GM19238 (cell line): ENCODE results near the gene SCYL2.
"Not testable (repeated sequence)": the region's sequence is repeated elsewhere in the genome, so short reads cannot be mapped to it uniquely, and the experiment has no call there.

Experiments used
- DNase-seq: peaks from one replicate; pipeline ENCODE4 v3.0.0; 2011; ENCODE audit warnings: low spot score; ENCODE audit not compliant: insufficient read length

The SCYL2 gene

GRCh38 chr12:100263131-100263530, 3.8 kb upstream of the SCYL2 start:
- DNase-seq = no peak

DNA sequence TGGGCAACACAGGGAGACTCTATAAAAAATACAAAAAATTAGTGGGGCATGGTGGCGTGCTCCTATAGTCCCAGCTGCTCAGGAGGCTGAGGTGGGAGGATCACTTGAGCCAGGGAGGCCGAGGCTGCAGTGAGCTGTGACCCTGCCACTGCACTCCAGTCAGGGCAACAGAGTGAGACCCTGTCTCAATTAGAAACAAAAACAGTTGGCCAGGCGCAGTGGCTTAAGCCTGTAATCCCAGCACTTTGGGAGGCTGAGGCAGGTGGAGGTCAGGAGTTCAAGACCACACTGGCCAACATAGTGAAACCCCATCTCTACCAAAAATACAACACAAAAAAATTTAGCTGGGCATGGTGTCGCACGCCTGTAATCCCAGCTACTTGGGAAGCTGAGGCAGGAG, 1.9 kb upstream of the SCYL2 start:
- DNase-seq = not testable (repeated sequence)

GRCh38 chr12:100265732-100266584, 1.0 kb upstream of the SCYL2 start:
- no peak for DNase-seq

- DNase-seq = peak; percentile 83
Observed at GRCh38 chr12:100266585-100266834, 467 bp upstream of the SCYL2 start.

DNA sequence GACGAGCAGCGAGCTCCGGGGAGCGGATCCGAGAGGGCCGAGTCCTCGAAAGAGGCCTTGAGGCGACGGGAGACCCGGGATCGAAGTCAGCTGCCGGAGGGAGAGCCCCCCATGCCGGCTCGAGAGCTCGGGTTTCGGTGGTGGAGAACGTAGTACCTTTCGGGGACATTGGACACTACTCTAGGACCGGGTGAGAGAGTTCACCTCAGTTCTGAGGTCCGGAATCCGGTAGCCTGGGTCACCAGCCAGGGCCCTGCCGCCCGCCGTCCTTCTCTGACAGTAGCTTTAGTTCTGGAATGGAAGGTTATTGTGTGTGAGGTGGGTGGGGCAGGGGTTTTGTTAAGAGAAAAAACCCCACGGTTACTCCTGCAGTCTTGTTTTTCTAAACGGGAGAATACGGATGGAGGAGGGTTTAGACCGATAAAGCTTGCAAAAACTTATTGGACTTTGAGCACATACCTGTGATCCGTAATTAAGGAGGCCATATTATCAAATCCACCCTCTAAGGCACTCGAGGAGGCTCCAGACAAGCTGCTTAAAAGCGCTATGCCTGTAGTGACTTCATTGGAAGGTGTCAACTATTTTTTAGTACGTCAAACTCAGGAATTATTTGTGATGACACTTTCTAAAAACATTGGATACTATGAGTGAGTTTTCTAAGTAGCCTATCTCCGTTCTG, 765 bp downstream of the SCYL2 start:
- peak; percentile 2 for DNase-seq

- no peak for DNase-seq
Observed at GRCh38 chr12:100268835-100269564, 2.0 kb downstream of the SCYL2 start.

GRCh38 chr12:100273782-100274181, 6.8 kb downstream of the SCYL2 start:
- DNase-seq = no peak

- no peak for DNase-seq
Observed at GRCh38 chr12:100274291-100274690, 7.3 kb downstream of the SCYL2 start.

DNA sequence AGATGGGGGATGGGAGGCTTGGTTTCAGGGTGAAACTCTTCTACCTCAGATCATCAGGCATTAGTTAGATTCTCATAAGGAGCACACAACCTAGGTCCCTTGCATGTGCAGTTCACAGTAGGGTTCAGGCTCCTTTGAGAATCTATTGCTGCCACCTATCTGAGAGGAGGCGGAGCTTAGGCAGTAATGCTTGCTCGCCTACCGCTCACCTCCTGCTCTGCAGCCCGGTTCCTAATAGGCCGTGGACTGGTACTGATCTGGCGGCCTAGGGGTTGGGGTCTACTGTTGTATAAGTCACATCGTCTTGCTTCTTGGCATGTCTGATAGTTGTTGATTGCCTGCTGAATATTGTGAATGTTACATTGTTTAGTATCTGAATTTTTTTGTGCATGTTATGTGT, 12.2 kb downstream of the SCYL2 start:
- DNase-seq = no peak

- DNase-seq = no peak
Observed at GRCh38 chr12:100279607-100280244, 12.7 kb downstream of the SCYL2 start.

- DNase-seq = not testable (repeated sequence)
Observed at GRCh38 chr12:100284556-100284955, 17.6 kb downstream of the SCYL2 start.

DNA sequence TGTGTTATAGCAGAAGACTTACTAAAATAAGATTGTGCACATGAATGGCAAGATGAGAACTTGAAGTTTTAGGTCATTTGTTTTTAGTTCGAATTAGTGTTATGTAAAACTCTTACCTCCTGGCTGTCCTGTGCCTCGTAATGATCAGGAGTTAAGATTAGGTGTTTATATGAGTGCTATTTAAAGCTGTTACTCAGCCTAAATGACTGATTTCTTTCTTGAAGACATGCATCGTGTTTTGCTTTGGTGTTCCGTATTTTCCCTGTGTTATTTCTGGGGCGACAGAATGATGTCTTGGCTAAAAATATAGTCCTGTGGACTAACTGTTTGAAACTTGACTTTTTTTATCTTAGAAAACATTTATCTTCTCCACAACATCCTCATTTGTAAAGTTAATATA, 22.1 kb downstream of the SCYL2 start:
- DNase-seq = no peak

- no peak for DNase-seq
Observed at GRCh38 chr12:100290016-100290415, 23.0 kb downstream of the SCYL2 start.

DNA sequence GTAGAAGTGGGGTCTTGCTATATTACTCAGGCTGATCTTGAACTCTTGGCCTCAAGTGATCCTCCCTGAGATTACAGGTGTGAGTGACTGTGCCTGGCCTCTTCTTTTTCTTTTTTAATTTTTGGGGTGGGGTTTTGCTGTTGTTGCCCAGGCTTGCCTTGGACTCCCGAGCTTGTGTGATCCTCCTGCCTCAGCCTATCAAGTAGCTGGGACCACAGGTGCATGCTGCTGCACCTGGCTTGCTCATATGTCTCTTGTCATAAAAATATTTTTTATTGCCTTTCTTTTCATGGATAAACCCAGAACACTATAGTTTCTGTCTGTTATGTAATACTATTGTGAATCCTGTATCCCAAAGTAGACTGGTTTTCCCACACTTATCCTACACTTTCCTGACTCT, 26.0 kb downstream of the SCYL2 start:
- DNase-seq = no peak

DNA sequence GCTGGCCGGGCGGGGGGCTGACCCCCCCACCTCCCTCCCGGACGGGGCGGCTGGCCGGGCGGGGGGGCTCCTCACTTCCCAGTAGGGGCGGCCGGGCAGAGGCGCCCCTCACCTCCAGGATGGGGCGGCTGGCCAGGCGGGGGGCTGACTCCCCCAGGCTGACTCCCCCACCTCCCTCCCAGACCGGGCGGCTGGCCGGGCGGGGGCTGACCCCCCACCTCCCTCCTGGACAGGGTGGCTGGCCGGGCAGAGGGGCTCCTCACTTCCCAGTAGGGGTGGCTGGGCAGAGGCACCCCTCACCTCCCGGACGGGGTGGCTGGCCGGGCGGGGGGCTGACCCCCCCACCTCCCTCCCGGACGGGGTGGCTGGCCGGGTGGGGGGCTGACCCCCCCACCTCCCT, 27.4 kb downstream of the SCYL2 start:
- DNase-seq = not testable (repeated sequence)

GRCh38 chr12:100295764-100296555, 29.0 kb downstream of the SCYL2 start:
- no peak for DNase-seq

DNA sequence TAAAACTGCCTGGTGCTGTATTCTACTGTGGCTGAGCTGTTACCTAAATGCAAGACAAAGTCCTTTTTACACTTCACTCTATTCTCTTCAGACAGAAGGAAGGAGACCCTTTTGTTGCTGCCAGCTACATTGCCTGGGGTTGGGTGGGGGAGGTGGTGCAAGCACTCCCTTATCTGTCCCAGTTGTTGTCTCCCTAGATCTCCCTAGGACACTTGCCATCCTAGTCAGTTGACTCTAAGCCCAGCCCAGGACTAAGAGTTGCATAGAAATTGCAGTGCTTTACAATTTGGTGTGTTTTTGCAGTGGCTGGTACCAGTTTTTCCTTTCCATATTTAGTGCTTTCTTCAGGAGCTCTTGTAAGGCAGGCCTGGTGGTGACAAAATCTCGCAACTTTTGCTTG, 35.1 kb downstream of the SCYL2 start:
- DNase-seq = no peak

DNA sequence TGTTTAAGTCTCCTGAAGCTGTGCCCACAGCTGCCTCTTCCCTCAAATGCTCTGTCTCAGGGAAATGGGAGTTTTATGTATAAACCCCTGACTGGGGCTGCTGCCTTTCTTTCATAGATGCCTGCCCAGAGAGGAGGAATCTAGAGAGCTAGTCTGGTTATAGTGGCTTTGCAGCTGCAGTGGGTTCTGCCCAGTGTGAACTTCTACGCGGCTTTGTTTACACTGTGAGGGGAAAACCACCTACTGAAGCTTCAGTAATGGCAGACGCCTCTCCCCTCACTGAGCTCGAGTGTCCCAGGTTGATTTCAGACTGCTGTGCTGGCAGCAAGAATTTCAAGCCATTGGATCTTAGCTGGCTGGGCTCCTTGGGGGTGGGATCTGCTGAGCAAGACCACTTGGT, 36.9 kb downstream of the SCYL2 start:
- no peak for DNase-seq

DNA sequence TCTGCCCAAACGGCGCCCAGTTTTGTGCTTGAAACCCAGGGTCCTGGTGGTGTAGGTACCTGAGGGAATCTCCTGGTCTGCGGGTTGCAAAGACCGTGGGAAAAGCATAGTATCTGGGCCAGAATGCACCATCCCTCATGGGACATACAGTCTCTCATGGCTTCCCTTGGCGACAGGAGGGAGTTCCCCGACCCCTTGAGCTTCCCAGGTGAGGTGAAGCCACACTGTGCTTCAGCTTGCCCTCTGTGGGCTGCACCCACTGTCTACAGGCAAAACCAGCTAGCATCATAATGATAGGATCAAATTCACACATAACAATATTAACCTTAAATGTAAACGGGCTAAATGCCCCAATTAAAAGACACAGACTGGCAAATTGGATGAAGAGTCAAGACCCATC, 37.4 kb downstream of the SCYL2 start:
- DNase-seq = not testable (repeated sequence)

- DNase-seq = not testable (repeated sequence)
Observed at GRCh38 chr12:100308138-100308537, 41.2 kb downstream of the SCYL2 start.

DNA sequence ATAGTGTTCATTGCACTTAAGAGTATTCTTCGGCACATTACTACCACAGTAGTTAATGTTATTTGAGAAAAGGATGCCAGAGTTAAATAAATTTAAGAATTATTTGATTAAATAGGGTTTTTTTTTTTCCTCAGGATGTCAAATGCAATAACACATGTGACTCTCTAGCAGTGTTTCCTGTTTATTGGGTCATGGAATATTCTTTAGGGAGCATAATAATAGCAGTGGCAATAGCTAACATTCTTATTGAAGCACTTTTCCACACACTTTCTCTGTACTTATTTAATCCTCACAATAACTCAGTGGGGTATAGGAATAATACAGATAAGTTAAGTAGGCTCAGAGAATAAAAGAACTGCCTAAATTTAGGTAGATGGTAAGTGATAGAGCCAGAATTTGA, 44.3 kb downstream of the SCYL2 start:
- DNase-seq = no peak
